Osteoblast (primary cell): ENCODE measurements around the gene DPP4. TPM values are rescaled to one million over a fixed set of nuclear protein-coding genes. Genes with fewer than 3 reads are reported as not detected.
A peak's percentile ranks its signal among the peaks of the same experiment; 100 is the strongest.

Experiments used
- DNase-seq: peaks from one replicate; pipeline ENCODE4 v3.0.0; 2011; ENCODE audit warnings: low spot score, mixed read lengths; ENCODE audit not compliant: insufficient read length; ENCODE audit errors: missing footprints
- H2AFZ ChIP-seq: 2 replicates; pipeline ENCODE4 v1.6.0; 2011; ENCODE audit warnings: mild to moderate bottlenecking, low read length
- H3K27ac ChIP-seq: 2 replicates; pipeline ENCODE4 v1.5.1; 2011; ENCODE audit warnings: mild to moderate bottlenecking, low read depth, low read length, moderate library complexity
- H3K27me3 ChIP-seq: 2 replicates; pipeline ENCODE4 v1.6.0; 2012; ENCODE audit warnings: mild to moderate bottlenecking, control low read depth, inconsistent platforms, low read length, moderate library complexity; ENCODE audit not compliant: insufficient read depth
- H3K36me3 ChIP-seq: 2 replicates; pipeline ENCODE4 v1.5.1; 2011; ENCODE audit warnings: mild to moderate bottlenecking, low read length, control low read depth, moderate library complexity; ENCODE audit not compliant: insufficient read depth
- H3K4me1 ChIP-seq: 2 replicates; pipeline ENCODE4 v1.5.1; 2011; ENCODE audit warnings: mild to moderate bottlenecking, low read length, control low read depth, moderate library complexity; ENCODE audit not compliant: insufficient read depth
- H3K4me2 ChIP-seq: 2 replicates; pipeline ENCODE4 v1.6.0; 2011; ENCODE audit warnings: mild to moderate bottlenecking, low read length; ENCODE audit not compliant: insufficient read depth
- H3K4me3 ChIP-seq: fragments of 200-600 bp; sonication (generic); 3 replicates; pipeline ENCODE4 v1.5.1; 2012; ENCODE audit warnings: mild to moderate bottlenecking, low read length, inconsistent platforms; ENCODE audit not compliant: insufficient read depth
- H3K79me2 ChIP-seq: 2 replicates; pipeline ENCODE4 v1.6.0; 2012; ENCODE audit warnings: mild to moderate bottlenecking, low read length, control low read depth, inconsistent platforms; ENCODE audit not compliant: insufficient read depth
- H3K9me3 ChIP-seq: 2 replicates; pipeline ENCODE4 v1.5.1; 2011; ENCODE audit warnings: low read depth, low read length, control low read depth
- H4K20me1 ChIP-seq: 2 replicates; pipeline ENCODE4 v1.6.0; 2012; ENCODE audit warnings: mild to moderate bottlenecking, low read length, control low read depth; ENCODE audit not compliant: insufficient read depth
- total RNA-seq: library from RNA; depleted of rRNA; stranded (reverse); fragments of >200 nt; gene quantifications from 2 replicates; pipeline ENCODE4 v1.2.3, GENCODE V29; 2012
- TF ChIP-seq, protein P1 (sequence below): IDR thresholded peaks from 2 replicates; pipeline ENCODE4 v1.5.1; 2011; ENCODE audit warnings: mild to moderate bottlenecking, low read depth, low read length, moderate library complexity; ENCODE audit errors: extremely low read depth

The DPP4 gene
- total RNA-seq, 1 donor: 192 TPM

GRCh38 chr2:162114271-162114670 is 40.3 kb upstream of the DPP4 start:
- Histone ChIP-seq H2AFZ (no peak overlapping the region), H4K20me1 (no peaks in the 10 kb centered on the region), H3K27ac (peak overlapping the region; percentile 56), H3K79me2 (no peaks in the 10 kb centered on the region), H3K27me3 (no peaks in the 10 kb centered on the region), H3K4me3 (no peak overlapping the region), H3K9me3 (peaks cover 3% of the 10 kb centered on the region), H3K4me2 (peak overlapping the region; percentile 23), H3K36me3 (no peaks in the 10 kb centered on the region), H3K4me1 (peaks cover 29% of the 10 kb centered on the region)
- no peak for DNase-seq
- TF ChIP-seq, protein P1, sequence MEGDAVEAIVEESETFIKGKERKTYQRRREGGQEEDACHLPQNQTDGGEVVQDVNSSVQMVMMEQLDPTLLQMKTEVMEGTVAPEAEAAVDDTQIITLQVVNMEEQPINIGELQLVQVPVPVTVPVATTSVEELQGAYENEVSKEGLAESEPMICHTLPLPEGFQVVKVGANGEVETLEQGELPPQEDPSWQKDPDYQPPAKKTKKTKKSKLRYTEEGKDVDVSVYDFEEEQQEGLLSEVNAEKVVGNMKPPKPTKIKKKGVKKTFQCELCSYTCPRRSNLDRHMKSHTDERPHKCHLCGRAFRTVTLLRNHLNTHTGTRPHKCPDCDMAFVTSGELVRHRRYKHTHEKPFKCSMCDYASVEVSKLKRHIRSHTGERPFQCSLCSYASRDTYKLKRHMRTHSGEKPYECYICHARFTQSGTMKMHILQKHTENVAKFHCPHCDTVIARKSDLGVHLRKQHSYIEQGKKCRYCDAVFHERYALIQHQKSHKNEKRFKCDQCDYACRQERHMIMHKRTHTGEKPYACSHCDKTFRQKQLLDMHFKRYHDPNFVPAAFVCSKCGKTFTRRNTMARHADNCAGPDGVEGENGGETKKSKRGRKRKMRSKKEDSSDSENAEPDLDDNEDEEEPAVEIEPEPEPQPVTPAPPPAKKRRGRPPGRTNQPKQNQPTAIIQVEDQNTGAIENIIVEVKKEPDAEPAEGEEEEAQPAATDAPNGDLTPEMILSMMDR: no peak

- Histone ChIP-seq H3K36me3 (no peaks in the 10 kb centered on the region), H3K79me2 (no peaks in the 10 kb centered on the region), H3K27me3 (no peaks in the 10 kb centered on the region), H4K20me1 (no peaks in the 10 kb centered on the region), H3K27ac (peak overlapping the region; percentile 56), H3K9me3 (peaks cover 3% of the 10 kb centered on the region), H3K4me1 (peaks cover 26% of the 10 kb centered on the region), H3K4me3 (no peak overlapping the region), H2AFZ (no peak overlapping the region), H3K4me2 (peak overlapping the region; percentile 23)
- peak; percentile 34 for DNase-seq
- TF ChIP-seq, protein P1: no peak
Measured at GRCh38 chr2:162113776-162114168, 39.8 kb upstream of the DPP4 start.

- no peaks in the 10 kb centered on the region for H4K20me1 ChIP-seq
- H3K27ac ChIP-seq: peak overlapping the region; percentile 56
- no peak for DNase-seq
- H3K79me2 ChIP-seq: no peaks in the 10 kb centered on the region
- H3K4me3 ChIP-seq: no peak overlapping the region
- peaks cover 3% of the 10 kb centered on the region for H3K9me3 ChIP-seq
- peak overlapping the region; percentile 23 for H3K4me2 ChIP-seq
- H3K27me3 ChIP-seq: no peaks in the 10 kb centered on the region
- no peak overlapping the region for H2AFZ ChIP-seq
- no peaks in the 10 kb centered on the region for H3K36me3 ChIP-seq
- TF ChIP-seq, protein P1: no peak
- peaks cover 20% of the 10 kb centered on the region for H3K4me1 ChIP-seq
Measured at GRCh38 chr2:162113088-162113775, 39.2 kb upstream of the DPP4 start.

DNA sequence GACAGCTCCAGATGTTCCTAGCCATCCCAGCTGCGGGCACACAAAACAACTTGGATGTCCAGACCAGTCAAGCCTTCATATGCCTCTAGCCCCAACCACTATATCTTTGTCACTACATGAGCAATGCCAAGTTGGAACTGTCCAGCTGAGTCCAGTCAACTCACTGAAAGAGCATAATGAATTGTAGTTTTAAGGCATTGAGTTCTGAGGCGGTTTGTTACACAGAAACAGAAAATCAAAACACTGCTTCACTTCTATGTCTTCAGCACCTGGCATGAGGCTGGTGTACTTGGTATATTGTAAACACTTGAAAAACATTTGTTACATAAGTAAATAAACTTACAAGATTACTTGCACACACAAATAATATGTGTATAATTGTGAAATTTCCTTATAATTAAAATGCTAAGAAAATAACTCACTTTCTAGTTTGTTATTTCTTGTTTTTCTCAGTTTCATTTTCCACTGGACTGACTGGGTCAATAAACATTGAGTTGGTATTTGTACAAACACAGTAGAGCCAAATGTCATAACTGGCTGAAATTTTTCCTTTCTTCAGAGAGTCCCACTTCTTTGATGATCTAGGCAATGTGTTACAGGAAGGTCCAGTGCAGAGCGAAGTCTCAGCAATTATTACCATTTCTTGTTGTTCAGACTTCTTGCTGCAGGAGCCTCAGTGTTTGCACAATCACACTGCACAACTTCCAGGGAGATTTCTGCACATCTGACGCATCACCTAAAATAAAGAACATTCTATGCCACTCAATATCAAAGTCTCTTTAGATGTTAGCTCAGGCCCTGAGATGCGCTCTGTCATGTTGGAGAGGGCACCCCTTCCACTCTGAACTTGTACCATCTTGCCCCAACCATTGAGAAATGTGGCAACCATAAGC is 38.2 kb upstream of the DPP4 start:
- Histone ChIP-seq H3K4me1 (peaks cover 12% of the 10 kb centered on the region), H3K36me3 (no peaks in the 10 kb centered on the region), H3K27ac (no peak overlapping the region), H3K4me3 (no peak overlapping the region), H2AFZ (no peak overlapping the region), H4K20me1 (no peaks in the 10 kb centered on the region), H3K9me3 (peaks cover 3% of the 10 kb centered on the region), H3K27me3 (no peaks in the 10 kb centered on the region), H3K79me2 (no peaks in the 10 kb centered on the region), H3K4me2 (no peak overlapping the region)
- no peak for DNase-seq
- TF ChIP-seq, protein P1: no peak
